HL-60/S4 treated with retinoic acid at 250 ng/mL for 4 days and 3 days (cell line): ENCODE measurements around the gene RXRA.

ENCODE experiments used
- in situ Hi-C: fragments of 300-500 bp; cut with MboI; formaldehyde crosslinking; loops from 2 replicates; pipeline ENCODE4 v1.7.0; 2022; ENCODE audit warnings: low sequenced_read_pairs

RXRA gene

DNA sequence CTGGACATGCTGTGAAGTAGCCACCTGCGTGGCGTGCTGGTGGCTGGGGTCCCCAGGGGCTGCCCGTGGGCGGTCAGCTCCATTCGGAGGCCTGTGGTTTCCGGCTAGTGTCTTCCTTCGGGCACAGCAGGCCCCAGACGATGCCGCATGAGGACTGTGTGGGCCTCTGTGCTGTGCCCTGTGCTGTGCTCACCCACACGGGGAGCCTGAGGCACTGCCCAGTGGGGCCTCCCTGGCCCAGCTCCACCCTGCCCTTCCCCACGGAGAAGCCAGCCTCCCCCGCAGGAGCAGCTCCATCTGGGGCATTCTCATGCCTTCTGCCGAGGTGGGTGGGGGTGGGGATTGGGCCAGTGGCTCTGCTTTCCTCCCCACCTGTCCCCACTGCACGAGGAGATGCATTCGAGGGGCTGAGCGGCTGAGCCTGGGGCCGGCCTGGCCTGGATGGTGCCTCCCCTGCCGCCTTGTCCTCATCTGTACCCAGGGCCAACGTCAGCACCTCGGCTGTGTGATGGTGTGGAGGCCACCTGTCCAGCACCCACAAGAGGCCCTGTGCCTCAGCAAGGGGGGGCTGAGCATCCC, 24.2 kb downstream of the RXRA start:
- in situ Hi-C loops, result no loop called here

DNA sequence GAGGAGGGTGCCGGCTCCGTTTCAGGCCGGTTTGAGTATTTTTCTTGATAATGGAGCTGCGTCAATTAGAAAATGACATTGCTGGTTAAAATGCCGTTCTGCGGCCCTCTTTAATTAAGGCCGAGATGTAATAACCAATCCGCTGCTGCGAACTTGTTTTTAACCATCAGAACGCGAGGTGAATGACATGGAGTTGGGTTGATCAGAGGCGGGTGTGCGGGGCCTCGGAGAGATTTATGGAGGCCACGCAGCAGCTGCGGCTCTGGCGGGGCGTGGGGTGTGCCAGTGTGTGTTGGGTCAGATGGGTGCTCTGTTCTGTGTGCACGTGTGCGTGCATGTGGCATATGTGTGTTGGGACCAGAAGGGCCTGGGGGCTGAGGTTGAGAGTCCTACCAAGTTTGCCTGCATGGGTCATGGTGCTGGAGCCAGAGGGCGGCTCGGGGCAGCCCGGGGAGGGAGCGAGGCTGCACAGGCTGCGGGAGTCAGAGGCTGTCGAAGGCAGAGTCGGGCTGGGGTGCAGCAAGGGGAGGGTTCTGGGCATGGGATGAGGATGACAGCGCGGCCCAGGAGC, 25.4 kb downstream of the RXRA start:
- in situ Hi-C loops, result no loop called here

DNA sequence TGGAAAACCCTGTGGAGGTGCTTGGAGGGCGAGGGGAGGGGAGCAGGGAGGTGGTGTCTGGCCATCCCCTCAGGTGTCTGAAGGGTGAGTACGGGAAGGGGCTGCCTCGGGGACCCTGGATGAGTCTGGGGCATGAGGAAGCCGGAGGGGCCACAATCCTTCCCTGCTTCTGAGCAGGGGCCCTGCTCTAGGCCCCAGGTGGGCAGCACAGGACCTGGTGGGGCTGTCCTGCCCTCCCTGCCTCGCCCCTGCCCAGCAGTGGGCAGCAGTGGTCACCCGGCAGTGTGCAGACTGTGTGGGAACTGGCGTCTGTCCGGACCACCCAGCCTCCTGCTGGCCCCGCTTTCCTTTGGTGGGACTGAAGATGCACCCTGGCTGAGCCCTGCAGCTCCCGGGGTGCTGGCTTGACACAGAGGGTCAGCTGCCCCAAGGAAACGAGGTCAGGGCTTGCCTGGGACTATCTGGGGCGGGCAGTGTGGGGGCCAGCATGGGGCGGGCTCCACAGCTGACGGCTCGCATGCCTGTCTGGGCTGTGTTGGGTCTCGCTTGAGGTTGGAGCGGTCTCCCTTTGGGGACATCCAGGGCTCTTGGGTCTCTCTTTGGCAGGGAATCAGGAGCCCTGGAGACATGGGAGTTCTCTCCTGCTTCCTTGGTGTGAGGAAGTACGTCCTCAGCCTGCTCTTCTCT, 26.1 kb downstream of the RXRA start:
- in situ Hi-C loops, result no loop called here

DNA sequence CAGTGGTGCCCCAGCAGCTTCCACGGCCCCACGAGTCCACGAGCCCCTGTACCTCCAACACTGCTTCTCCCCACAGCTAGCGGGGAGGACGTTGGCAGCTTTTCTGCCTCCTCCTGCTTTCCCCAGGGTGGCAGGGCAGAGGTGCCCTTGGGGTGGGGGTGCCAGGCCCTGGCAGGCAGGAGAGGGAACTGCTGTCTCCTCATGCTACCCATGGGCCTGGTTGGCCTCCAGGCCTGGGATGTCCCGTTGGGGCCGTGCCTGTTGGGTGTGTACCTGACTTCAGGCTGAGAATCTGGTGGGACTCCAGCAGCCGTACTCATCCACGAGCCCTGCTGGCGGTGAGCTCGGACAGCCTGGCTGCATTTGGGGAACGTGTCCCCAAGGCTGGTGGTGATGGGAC, 27.3 kb downstream of the RXRA start:
- in situ Hi-C loops, result no loop called here

- in situ Hi-C loops, result no loop called here
Measured at GRCh38 chr9:134355158-134355557, 28.9 kb downstream of the RXRA start.

- in situ Hi-C loops, result no loop called here
Measured at GRCh38 chr9:134355561-134356279, 29.5 kb downstream of the RXRA start.

- in situ Hi-C loops, result no loop called here
Measured at GRCh38 chr9:134356496-134357470, 30.5 kb downstream of the RXRA start.

GRCh38 chr9:134357631-134358025, 31.4 kb downstream of the RXRA start:
- in situ Hi-C loops, result no loop called here

GRCh38 chr9:134358026-134358661, 31.9 kb downstream of the RXRA start:
- in situ Hi-C loops, result no loop called here

DNA sequence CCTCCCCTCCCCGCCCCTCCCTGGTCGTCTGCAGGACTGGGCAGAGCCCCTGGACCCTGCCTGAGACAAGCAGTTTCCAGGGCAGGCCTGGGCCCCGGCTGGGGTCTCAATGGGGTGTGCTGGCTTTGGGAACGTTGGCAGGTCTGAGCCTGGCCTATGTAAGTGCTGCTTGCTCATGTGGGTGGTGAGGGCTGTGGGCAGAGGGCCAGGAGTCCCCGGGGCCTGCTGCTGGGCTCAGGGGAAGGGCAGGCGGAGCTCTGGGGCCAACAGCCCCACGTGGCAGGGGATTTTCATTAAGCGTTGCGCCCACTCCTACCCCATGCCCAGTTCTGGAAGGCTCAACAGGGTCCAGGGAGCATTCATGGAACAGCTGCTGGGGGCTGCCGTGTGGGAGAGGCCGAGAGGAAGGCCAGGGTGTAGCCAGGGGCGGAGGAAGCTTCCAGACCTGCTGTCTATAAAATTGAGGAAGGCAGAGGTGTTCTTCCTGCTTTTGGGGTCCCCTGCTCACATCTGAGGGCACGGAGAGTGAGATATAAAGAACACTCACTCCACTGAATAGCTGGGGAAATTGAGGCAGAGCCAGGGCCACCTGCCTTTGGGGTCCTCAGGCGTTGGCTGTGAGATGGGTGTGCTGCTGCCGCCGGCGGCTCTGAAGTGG, 32.5 kb downstream of the RXRA start:
- in situ Hi-C loops, result no loop called here

GRCh38 chr9:134359493-134360179, 33.4 kb downstream of the RXRA start:
- in situ Hi-C loops, result no loop called here

DNA sequence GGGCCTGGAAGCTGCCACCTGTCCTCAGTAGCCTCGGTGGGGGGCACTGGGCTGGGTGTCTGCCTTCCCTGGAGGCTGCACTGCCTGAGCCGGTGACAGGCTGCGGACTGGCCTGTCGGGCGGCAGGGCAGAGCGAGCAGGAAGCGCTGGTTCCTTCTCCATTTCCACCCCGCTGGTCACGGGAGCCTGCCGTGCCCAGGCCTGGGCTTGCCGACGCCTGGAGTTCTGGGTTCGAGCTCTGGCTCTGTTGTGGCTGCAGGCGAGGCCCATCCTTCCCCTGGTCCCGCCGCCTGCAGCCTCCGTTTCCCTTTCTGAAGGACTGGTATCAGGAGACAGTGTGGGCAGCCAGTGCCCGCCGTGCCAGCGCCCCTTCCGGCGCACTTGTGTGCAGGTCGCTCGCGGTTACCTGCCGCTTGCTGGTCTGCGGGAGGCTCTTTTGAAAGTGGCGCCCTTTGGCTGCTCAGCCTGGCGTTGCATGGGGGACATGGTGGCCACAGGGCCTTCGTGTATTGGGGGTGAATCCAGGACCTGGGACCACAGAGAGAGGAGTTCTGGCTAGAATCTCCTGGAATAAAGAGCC, 34.0 kb downstream of the RXRA start:
- in situ Hi-C loops, result no loop called here

DNA sequence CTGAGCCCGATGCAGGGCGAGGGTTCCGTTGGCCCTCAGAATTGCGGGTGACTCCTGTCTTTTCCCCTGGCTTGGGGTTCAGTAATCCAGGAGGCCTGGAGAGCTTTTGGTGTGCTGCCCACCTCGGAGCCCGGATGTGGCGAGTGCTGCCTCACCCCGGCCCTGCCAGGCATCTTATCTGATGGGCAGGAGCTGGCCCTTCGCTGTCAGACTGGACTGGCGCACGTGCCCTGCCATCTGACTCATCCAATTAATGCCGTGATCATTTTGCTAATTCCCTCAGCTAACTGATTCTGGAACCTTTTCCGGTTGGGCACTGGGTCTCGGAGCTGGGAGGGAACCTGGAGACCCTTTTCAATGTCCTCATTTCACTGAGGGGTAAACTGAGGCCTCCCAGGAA, 34.6 kb downstream of the RXRA start:
- in situ Hi-C loops, result no loop called here

DNA sequence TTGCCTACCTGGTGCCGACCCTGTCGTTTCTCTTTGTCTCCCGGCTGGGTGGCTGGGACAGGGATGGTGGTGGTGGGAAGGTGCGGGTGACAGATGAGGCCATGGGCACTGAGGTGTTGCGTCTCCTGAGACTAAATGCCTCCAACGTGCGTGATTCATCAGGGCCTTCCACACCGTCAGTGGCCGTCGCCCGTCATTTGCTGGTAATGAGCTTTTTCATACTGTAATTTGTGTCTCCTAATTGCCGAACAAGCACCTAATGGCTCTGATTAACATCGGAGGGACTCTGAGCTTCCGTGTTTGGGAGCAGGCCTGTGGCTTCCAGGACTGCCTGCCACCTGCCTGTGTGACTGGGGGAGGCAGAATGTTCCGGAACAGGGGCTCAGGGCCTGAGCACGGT, 35.2 kb downstream of the RXRA start:
- in situ Hi-C loops, result no loop called here

- in situ Hi-C loops, result no loop called here
Measured at GRCh38 chr9:134361843-134362414, 35.7 kb downstream of the RXRA start.

- in situ Hi-C loops, result no loop called here
Measured at GRCh38 chr9:134363450-134363849, 37.2 kb downstream of the RXRA start.

DNA sequence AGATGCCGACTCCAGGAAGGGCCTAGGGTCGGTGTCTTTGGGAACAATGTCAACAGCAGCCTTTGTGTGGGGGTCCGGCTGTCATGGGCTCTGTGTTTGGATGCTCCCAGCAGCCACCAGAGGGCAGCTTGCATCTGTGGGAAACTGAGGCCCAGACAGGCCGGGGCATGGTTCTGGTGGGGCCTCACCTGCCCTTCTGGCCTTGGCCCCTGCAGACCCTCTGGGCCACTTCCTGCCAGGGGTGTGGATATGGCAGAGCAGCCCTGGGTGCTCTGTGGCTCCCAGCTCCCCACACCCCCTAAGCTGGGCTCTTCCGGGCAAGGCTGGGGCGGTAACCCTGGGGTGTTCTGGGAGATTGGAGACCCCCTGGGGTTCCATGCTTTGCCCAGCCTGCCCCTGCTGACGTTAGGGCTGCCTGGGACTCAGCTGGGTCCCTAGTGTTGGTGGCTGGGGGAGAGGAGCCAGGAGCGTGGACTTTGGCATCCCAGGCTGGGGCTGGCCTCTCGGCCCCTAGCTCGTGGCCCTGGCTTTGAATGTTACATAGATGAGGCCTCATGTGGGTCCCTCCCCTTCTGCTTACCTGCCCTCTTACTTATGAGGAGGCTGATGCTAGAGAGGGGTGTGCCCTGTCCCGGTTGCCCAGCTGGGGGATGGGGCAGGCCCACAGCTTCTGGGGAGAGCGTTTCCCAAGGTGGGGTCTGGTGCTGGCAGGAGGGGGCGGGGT, 38.3 kb downstream of the RXRA start:
- in situ Hi-C loops, result no loop called here

DNA sequence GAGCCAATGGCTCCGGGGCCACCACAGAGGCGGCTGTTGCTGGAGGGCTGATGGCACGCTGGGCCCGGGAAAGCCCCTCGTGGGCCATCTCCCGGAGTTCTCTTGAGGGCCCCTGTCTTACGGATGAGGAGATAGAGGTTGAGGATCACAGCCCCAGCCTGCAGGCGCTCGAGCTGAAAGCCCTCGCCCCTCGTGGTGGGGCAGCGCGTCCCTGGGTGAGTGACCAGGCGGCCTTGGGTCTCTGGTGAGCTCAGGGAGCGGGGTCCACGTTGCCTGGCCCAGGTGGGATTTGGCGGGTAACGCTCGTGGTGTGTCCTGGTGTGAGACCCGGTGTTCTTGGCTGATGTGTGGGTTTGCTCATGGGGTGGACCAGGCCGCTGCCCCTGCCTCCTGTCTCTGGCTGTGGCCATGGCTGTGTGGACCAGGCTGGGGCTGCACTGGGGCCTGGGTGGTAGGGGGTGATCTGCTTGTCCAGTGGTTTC, 38.9 kb downstream of the RXRA start:
- in situ Hi-C loops, result no loop called here
